ENCODE measurements around the gene MAEA.

Gene MAEA

DNA sequence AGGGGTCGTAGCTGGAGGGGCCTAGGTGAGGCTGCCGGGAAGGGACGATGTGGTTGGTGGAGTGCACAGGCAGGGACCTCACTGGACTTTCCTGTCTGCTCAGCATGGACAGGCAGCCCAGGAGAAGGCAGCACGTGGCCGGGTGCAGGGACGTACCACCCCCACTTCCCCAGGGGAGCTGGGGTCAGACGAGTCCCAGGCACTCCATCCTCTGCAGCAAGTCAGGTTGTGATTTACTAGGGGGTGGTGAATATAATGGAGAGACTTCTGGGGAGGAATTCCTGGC, 39.2 kb upstream of the MAEA start:
- DNase-seq, result no peak

- no peak for DNase-seq
Measured at GRCh38 chr4:1250921-1251772, 38.5 kb upstream of the MAEA start.

DNA sequence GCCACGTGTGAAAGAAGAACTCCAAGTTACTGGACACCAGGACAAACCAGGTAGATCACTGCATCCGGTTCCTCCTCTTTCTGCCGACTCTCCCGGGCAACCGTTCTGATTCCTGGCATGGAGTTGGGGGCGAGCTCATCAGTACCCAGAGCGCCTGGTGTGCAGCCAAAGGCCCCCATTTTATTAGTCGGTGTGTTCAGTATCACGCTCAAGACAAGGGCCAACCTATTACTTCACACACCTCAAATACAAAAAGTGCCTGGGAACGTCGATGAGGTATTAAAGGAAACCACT, 38.0 kb upstream of the MAEA start:
- DNase-seq, result no peak

DNA sequence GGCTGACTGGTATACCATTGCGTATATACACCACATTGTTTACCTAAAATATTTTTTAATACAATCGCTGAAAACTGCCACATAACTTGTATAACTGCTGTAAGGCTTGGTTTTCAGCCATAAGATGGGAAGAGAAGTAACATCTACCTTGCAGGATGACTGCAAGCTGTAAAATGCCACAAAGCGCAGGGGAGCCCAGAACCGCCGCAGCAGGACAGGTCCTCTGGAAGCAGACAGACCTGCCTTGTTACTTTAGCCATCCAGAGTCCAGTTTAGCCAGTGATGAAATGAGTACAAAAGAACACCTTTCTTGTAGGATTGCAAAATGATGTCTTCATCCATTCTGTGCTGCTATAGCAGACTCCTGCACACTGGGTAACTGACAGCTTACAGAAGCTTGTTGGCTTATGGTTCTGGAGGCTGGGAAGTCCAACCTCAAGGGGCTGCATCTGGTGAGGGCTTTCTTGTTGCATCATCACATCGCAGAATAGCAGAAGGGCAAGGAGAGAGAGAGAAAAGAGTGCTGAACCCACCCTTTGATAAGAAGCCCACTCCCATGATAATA, 36.7 kb upstream of the MAEA start:
- no peak for DNase-seq

- DNase-seq, result no peak
Measured at GRCh38 chr4:1253831-1254230, 35.9 kb upstream of the MAEA start.

GRCh38 chr4:1255151-1255550, 34.5 kb upstream of the MAEA start:
- no peak for DNase-seq

- DNase-seq, result no peak
Measured at GRCh38 chr4:1255699-1256098, 34.0 kb upstream of the MAEA start.

DNA sequence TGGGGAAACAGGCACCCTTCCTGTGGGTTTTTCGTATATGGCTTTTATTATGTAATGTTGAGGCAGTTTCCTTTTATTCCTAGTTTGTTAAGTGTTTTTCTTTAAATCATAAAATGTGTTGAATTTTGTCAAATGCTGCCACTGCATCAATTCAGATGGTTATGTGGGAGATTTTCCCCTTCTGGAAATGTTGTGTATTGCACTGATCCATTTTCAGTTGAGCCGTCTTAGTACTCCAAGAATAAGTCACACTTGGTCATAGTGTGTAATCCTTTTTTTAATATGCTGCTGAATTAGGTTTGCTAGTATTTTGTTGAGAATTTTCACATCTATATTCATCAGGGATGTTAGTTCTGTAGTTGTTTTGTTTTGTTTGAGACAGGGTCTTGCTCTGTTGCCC, 31.2 kb upstream of the MAEA start:
- no peak for DNase-seq

DNA sequence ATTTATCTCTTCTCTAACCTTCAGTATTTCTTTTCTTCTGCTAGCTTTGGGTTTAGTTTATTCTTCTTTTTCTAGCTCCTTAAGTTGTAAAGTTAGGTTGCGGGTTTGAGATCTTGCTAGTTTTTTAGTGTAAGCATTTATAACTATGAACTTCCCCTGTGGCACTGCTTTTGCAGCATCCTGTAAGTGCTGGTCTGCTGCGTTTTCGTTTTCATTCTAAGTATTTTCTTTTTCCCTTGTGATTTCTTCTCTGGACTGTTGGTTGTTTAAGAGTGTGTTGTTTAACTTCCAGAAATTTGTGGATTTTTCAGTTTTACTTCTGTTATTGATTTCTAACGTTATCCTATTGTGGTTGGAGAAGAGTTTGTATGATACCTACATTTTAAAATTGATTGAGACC, 29.7 kb upstream of the MAEA start:
- no peak for DNase-seq

GRCh38 chr4:1260418-1261106, 29.1 kb upstream of the MAEA start:
- DNase-seq, result no peak

DNA sequence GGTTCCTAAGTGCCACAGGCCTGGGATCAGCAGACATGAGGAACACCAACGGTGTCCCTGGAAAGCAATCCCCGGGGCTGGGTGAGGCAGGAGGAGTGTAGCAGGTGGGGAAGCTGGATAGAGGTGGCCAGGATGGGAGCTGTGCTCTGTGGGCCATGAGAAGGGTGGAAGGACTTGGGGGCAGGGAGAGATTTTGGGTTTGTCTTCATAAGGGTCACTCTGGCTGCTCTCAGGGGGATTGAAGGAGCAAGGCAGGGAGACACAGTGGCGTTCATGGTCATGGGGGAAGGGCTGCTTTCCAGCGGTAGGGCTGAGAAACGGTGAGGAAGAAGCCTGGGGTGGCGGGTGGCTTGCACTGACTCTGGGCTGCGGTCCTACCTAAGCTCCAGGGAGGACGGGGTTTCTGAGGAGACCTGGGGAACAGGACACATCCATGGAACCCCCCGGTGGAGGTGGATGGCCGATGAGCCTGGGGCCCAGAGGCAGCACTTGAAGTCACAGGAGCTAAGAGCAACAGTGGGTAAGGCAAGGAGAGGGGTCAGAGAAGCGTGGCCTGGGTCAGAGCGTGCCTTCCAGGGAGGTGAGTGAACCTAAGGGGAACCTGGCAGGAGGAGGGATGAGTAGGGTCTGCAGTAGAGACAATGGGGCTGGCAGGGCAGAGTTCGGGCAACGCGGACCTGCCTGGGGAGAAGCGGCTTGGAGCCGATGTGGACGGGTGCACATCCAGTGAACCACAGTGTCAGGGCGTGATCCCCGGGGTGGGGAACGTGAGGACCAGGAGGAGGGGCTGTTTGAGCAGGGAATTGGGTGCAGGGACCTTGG, 28.4 kb upstream of the MAEA start:
- DNase-seq, result no peak

DNA sequence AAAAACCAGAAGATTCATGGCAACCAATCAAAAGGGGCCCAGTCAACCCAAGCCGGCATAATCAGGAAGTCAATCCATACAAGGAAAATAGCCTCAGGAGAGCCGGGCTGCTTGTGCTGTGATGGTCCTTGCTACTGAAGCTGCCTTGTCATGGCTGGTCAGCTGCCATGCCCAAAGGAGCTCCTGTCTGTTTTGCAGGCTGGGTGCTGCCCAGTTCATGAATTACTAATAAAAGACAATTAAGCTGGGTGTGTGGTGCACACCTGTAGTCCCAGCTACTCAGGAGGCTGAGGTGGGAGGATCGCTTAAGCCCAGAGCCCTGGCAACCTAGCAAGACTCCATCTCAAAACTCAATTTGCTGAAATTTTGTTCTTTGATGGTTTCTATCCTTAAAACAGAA, 24.7 kb upstream of the MAEA start:
- no peak for DNase-seq

GRCh38 chr4:1265351-1265750, 24.3 kb upstream of the MAEA start:
- DNase-seq, result no peak

- no peak for DNase-seq
Measured at GRCh38 chr4:1266881-1267763, 22.6 kb upstream of the MAEA start.

- no peak for DNase-seq
Measured at GRCh38 chr4:1269209-1269608, 20.5 kb upstream of the MAEA start.

GRCh38 chr4:1271686-1272085, 18.0 kb upstream of the MAEA start:
- DNase-seq, result no peak

DNA sequence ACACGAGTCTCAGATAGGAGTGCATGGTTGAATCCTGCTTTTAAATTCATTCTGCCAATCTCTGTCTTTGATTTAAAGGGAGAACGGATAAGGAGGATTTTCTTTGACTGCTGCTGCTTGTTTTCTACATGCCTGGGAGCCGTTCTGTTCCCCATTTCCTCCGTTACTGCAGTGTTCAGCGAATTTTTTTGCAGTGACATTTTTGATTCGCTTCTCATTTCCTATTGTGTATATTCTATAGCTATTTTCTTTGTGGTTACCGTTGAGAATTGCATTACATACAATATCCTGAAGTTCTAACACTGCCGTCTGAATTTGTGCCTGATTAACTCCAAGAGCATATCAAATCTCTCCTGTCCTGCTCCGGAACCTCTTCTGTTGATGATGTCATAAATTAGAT, 14.8 kb upstream of the MAEA start:
- no peak for DNase-seq

- DNase-seq, result no peak
Measured at GRCh38 chr4:1276984-1277383, 12.7 kb upstream of the MAEA start.

DNA sequence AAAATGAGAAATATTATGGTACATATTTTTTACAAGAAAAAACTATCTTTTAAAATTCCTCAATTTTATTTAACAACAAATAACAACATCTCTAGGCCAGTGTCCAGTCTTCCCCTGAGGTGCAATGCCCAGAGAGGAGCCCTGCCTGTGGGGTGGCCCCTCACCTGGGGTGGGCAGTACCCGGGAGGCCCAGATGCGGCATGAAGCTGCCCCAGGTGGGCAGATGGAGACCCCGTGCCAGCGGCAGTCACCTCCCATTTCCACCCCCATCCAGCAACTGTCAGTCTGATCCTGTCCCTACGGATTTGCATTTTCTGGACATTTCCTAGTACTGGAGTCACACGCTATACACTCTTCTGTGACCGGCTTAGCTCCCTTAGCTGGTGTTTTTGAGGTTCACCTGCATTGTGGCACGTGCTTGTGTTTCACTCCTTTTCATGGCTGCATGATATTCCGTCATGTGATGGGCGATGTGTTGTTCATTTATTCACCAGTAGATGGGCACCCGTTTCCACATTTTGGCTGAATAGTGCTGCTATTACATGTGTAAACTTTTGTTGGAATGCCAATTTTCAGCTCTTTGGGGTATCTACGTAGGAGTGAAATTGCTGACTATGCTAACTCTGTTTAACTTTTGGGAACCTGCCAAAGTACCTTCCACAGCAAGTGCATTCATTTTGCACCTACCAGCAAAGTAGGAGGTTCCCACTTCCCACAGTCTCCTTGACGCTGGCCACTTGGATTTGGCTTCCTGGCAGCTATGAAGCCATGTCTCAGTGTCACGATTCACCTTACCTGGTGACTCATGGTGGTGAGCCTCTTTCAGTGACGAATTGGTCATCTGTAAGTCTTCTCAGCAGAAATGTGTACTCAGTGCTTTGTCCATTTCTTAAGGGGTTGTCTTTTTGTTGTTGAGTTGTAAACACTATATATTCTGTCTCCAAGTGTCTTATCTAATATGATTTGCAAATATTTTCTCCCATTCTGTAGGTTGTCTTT, 11.7 kb upstream of the MAEA start:
- DNase-seq, result no peak

DNA sequence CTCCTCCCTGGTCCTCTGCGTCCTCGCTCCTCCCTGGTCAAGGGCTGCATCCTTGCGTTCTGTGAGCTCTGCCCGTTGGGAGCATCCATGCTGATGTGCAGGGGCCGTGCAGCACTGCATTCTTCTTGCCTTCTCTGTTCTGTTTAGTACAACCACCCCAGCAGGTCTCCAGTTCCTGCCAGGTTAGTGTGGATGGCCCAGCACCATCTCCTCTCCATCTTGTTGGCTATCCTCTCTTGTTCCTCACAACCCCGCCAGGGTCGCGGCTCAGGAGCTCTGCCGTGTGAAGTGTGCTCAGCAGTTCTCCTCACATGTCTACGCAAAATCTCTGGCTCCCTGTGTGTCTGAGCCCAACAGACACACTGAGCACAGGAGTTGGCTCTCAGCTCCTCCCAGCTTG, 10.4 kb upstream of the MAEA start:
- DNase-seq, result no peak

DNA sequence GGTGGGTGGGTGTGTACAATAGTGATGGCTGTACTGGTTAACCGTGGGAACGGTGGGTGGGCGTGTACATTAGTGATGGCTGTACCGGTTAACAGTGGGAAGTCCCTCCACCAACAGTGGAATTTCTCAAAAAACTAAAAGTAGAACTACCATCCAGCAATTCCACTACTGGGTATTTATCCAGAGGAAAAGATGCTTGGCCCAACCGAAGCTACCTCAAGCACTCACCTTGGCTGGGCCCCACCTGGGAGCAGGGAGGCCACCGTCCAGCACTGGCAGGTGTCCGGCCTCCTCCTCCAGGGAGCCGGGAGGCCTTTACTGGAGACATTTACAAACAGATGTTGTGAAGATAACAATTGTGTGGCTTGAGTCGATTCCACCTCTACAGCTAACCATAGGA, 6.0 kb upstream of the MAEA start:
- DNase-seq, result no peak
